Stimulated activated CD4-positive, alpha-beta T cell treated with anti-CD3 and anti-CD28 coated beads, TNF-alpha, amount 100 ng/mL, for 1 hour (primary cell): Measurements from ENCODE around the gene HOXB8.

Experiments
- DNase-seq, 3 donors: peaks; one replicate each; pipeline ENCODE4 v3.0.0-alpha.2; 2020; ENCODE audit warnings: low read depth in 3 of 3, low spot score in 1 of 3

HOXB8 gene

DNA sequence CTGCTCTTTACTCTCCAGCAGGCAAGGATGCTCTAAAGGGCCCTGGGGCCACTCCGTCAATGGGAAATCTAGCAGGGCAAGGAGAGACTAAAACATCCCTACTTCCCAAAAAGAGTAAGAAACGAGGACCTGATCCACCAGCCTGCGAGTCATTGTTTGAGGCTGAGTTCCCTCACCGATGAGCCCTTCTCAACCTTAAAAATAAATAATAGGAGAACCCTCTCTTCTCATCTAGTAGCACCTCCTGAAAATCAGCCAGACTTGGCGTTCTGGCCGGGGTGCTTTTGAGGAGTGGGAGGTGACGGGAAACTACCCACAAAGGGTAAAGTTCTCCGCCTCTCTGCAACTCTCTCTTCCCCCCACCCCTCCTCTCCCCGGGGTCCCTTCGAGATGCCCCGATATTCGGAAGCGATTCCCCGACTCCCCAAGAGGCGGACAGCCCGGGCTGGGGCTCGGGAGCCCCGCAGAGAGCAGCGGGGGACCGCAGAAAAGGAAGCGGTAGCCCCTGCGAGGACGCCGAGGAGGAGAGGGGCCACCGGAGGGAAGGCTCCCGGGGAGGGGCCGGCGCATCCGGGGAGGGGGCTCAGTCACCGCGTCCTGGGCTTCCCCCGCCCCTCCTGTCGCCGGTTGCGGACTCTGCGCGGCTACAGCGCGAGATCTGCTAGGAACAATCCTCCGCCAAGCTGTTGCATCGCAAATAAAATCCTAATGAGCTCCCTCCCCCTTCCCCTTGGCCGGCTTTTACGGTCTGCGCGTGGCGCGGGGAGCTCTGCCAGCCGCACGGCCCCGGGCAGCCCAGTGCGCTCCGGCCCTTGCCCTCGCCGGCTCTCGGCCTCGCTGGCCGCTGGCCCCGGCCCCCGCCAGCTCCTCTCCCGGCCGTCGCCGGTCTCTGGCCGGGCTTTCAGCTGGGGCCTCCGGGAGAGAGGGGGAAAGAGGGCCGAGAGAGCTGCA, 9.7 kb upstream of the HOXB8 start:
- DNase-seq: no peak

DNA sequence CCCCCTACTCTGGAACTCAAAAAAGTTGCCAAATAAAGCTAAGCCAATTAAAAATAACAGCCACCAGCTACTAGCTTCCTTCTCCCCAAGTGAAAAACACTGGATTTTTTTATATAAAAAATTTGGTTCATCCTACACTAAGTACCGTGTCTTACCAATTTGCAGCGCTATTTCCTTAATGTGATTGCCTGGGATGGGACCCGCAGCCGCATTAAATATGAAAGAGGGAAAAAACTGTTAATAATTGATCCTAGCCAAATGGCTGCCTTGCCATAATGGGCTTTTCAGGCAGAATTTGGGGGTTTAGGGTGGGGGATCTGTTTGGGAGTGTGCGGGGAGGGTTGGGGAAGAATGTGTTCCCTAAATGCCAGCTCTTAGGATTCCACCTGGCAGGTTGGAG, 9.0 kb upstream of the HOXB8 start:
- no peak for DNase-seq

GRCh38 chr17:48623583-48623982, 8.5 kb upstream of the HOXB8 start:
- DNase-seq: no peak

DNA sequence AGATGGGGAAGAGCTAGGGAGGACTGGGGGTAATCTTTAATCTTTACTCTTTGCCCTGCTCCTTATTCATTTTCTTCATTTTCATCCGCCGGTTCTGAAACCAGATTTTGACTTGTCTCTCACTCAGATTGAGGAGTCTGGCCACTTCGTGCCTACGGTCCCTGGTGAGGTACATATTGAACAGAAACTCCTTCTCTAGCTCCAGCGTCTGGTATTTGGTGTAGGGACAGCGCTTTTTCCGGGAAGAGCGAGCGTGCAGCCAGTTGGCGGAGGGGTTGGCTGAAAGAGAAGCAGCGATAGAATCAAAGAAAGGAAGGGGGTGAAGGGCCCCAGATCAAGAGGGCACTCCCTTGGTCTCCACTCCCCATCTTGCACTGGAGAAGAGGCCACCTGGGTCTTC, 7.8 kb upstream of the HOXB8 start:
- no peak for DNase-seq

DNA sequence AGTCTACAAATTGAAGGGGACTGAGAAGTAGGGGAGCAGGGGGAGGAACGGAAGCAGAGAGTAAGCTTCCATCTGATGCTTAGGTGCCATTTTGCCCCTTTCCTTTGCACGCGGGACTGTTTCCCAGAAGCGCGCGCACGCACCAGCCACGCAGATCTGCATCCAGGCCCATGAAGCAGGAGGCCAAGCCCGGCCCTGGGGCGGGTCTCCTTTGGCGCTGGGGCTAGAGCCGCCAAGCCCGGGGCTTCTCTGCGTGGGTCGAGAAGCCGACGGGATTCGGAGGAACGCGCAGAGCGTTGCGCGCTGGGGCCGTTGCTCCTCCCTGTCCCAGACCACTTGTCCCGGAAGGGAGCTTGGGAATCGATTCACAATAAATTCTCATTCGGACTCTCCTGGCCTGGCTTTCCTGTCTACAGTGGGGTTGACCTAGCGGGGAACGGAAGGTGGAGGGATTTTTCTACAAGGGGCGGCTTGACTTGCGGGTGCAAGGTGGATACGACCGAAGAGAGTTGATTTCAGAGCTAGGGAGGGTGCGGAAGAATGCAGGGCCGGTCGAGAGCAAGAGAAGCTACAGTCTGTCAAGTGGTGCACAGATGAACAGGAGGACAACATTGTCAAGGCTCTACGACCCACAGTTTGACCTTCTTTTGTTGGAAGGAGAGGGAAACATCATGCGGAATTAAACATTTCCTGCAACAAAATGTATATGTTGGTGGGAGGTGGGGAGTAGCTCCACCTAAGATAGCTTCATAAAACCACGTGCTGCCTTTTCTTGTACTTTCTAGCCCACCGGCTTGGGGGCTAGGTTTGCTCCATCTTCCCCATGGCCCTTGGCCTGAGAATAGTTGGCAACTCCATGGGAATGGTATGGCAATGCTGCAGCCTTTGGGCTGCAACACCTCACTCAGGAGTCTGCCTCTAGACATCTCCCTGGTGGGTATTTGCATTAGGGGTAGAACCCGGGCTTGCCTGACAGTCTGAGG, 6.6 kb upstream of the HOXB8 start:
- DNase-seq: no peak

GRCh38 chr17:48620461-48621139, 5.5 kb upstream of the HOXB8 start:
- DNase-seq: no peak

- DNase-seq: no peak
These were observed 4.8 kb upstream of the HOXB8 start for GRCh38 chr17:48619826-48620449.

- peak; percentile 51 to 82 (median 71) for DNase-seq
These were observed 3.3 kb upstream of the HOXB8 start for GRCh38 chr17:48618256-48618896.

DNA sequence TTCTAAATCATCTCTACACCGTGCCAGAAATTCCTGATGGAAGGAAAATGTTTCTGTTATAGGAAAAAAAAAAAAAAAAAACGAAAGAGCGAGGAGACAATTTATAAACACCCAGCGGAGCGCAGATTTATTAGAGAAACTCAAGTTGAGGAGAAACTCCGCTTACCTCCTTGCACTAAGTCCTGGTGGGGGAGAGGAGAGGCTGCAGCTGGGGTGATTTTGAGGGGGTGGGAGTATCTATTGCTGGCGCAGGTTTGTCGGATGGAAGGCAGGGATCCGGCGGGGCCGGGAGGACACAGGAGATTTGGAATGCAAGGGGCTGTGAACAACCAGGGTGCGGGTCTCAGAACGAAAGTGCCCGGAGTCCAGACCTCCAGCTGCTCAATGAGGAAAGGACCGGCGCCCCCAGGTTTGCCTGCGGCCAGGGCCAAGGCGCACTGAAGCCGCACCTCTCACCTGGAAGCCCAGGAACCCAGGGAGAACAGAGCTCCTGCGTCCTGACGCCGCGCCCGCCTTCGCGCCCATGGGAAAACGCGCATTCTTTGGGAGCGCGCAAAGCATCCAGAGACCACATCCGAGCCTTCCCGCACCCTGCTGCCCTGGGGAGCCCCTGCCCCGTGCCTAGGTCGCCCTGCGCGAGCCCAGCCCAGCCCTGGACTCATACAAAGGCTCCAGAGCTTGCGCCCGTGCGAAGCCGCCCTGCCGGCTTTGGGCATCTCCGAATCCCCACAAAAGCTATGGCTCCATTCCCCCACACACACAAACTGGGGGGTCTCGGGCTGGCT, 2.6 kb upstream of the HOXB8 start:
- DNase-seq: no peak

DNA sequence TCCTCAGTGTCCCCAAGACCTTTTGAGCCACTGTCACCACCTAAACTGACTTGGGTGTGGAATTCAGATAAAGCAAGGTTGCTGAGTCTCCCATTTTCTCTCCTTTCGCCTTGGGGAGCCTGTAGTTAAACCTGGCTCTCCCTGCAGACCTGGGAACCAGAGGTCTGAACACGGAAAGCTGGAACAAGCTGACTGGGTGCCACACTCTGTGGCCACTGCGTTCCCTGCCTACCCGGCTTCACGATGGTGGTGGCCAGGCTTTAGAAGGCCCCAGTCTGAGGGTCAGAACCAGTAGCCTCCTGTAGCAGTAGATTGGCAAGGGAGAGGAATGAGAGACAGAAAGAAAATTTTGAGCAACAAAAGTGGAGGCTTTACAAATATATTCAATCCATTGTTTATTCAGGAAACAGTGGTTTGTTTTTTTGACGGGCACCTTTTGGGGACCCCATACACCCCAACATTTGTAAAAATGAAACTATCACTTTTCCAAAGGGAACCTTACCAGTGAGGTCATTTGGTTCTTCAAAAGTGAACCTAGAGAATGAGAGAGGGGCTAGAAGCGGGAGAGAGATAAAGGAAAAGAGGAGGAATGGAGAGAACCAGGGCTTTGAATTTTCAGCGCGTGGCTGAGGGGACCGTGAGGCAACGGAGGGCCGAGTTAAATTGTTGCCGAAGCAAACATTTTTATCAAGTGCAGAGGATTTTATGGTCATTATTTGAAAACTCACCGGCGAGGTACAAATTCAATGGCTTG, 1.8 kb upstream of the HOXB8 start:
- DNase-seq: no peak

DNA sequence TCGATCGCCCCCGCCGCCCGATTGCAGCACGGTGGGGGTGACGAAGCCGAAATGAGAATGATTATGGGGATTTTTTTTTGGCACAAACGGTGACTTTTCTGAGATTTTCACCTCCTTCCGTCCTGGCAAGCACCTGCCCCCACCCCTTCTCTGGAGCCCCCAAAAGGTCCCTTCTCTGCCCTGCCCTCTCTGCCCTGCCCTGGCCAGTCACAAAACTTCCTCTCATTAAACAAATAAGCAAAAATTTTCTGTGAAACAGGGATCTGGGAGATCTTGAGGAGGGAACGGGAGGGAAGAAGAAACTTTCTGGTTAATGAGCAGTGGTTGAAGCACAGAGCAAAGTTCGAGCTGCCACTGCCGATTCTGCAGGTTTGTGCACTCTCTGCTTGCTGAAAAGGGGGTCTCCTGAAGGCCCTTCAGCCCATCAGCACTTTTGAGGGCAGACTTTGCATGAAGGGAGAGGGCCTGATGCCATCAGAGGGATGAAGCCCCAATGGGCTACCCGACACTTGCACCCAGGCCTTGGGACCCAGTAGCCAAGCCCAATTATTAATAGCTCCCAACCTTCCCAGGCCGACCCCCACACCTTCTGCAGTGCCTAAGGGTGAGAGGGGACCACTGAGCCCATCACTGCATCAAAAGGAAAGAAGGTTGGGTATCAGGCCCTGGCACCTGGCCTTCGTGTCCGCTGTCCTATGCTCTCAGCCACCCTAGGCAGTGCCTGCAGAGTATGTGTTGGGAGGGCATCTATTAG, 1.0 kb upstream of the HOXB8 start:
- no peak for DNase-seq

GRCh38 chr17:48613862-48614694, 1.0 kb downstream of the HOXB8 start:
- DNase-seq: no peak

DNA sequence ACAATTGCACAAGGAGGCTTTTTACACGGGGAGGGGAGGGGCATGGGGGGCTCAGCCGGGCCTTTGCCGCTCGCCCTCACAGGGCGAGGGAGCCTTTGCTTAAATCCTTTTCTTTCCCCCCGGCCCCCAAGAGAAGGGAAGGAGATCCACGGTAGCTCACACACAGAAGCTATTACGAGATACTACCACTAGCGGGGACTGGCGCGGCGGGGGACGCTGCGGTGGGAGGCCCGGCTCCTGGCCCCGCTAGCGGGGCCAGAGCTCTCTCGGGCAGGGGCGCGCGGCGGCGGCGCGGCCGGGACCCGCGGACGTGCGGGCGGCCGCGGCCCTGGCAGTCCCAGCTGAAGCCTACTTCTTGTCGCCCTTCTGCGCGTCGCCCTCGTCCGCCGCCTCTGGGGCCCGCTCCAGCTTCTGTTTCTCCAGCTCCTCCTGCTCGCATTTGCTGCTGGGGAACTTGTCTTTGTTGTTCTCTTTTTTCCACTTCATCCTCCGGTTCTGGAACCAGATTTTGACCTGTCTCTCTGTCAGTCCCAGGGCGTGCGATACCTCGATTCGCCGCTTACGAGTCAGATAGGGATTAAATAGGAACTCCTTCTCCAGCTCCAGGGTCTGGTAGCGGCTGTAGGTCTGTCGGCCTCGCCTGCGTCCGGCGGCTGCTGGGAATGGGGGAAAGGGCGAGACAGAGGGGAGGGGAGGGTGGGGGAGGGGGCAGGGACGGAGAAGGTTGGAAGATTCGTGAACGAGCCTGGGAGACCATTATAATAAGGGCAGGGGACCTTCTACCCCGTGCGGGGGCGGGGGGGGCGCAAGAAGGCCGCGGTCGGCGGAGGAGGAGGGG, 2.0 kb downstream of the HOXB8 start:
- DNase-seq: no peak

GRCh38 chr17:48612456-48612853, 2.6 kb downstream of the HOXB8 start:
- no peak for DNase-seq

GRCh38 chr17:48611681-48612455, 3.2 kb downstream of the HOXB8 start:
- DNase-seq: no peak

DNA sequence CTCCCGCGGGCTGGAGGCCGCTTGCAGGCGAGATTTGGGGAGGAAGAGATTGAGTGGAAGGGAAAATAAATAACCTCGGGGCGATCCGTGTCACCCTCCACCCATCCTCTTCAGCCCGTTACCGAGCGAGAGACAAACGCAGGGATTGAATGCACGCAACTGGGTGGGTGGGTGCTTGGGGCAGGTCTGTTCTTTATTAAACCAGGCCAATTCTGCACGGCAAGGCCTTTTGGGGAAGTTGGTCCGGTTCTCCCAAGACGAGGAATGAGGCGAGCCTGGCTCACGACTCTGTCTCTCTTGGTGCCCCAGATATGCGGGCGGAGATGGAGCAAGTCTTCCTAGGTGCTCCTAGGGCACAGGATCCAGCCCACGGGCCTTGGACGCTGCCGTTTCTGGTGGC, 3.9 kb downstream of the HOXB8 start:
- no peak for DNase-seq
